WTC11 (cell line): ENCODE data around the gene SMAD3. TPM values are rescaled to one million over a fixed set of nuclear protein-coding genes. Genes with fewer than 3 reads are reported as not detected.

Source experiments
- ATAC-seq: fragments of 200-7000 bp; cut with Tn5 transposase; 2 replicates; pipeline ENCODE4 v1.10.0; 2021; ENCODE audit warnings: mild to moderate bottlenecking, moderate library complexity
- CTCF ChIA-PET: fragments of 300-600 bp; sonication (Branson Sonifier 250); formaldehyde crosslinking; loops from one replicate; lab custom pipeline; 2021; ENCODE audit warnings: antibody characterized with exemption; lab: Charles Lee
- POLR2A ChIA-PET: fragments of 350-600 bp; sonication (Branson Sonifier 250); formaldehyde crosslinking; loops from one replicate; lab custom pipeline; 2021; ENCODE audit warnings: antibody characterized with exemption; lab: Charles Lee
- DNase-seq: peaks from one replicate; pipeline ENCODE4 v3.0.0; 2021; ENCODE audit warnings: low spot score
- H3K27ac Mint-ChIP-seq: 2 replicates; pipeline ENCODE4 v1.8.0; 2021; ENCODE audit warnings: mixed read lengths
- H3K27me3 Mint-ChIP-seq: 2 replicates; pipeline ENCODE4 v1.8.0; 2021; ENCODE audit warnings: low read depth, mild to moderate bottlenecking, moderate library complexity, mixed read lengths
- H3K36me3 Mint-ChIP-seq: 2 replicates; pipeline ENCODE4 v1.8.0; 2021; ENCODE audit warnings: mixed read lengths
- H3K4me1 Mint-ChIP-seq: 2 replicates; pipeline ENCODE4 v1.8.0; 2022; ENCODE audit warnings: mixed read lengths
- H3K4me3 Mint-ChIP-seq: 2 replicates; pipeline ENCODE4 v1.8.0; 2021; ENCODE audit warnings: mild to moderate bottlenecking, moderate library complexity, mixed read lengths
- H3K9me3 Mint-ChIP-seq: 2 replicates; pipeline ENCODE4 v1.8.0; 2021; ENCODE audit warnings: mixed read lengths
- NFATC4 ChIP-seq: fragments of 250-450 bp; sonication (Bioruptor Pico); IDR thresholded peaks from 2 replicates; pipeline ENCODE4 v1.9.0; 2021; ENCODE audit warnings: mild to moderate bottlenecking
- NFYB ChIP-seq: sonication (generic); formaldehyde crosslinking; conservative IDR thresholded peaks from 2 replicates; pipeline ENCODE4 v1.8.0; 2022; ENCODE audit warnings: low read depth, missing genetic modification reagents
- NR2C2 ChIP-seq: sonication (generic); formaldehyde crosslinking; IDR thresholded peaks from 2 replicates; pipeline ENCODE4 v1.8.0; 2022; ENCODE audit warnings: mild to moderate bottlenecking, missing genetic modification reagents
- SMAD3 ChIP-seq: sonication (generic); formaldehyde crosslinking; IDR thresholded peaks from 2 replicates; pipeline ENCODE4 v1.8.0; 2022; ENCODE audit warnings: missing genetic modification reagents, mild to moderate bottlenecking, borderline replicate concordance
- TEAD1 ChIP-seq: sonication (generic); formaldehyde crosslinking; IDR thresholded peaks from 2 replicates; pipeline ENCODE4 v1.8.0; 2022; ENCODE audit warnings: mild to moderate bottlenecking, missing genetic modification reagents
- TEAD4 ChIP-seq: sonication (generic); formaldehyde crosslinking; IDR thresholded peaks from 2 replicates; pipeline ENCODE4 v1.8.0; 2022; ENCODE audit warnings: mild to moderate bottlenecking, missing genetic modification reagents
- ZNF423 ChIP-seq: fragments of 250-450 bp; sonication (Bioruptor Pico); IDR thresholded peaks from 2 replicates; pipeline ENCODE4 v2.1.2; 2022; ENCODE audit warnings: mild to moderate bottlenecking, moderate library complexity
- total RNA-seq: library from RNA; stranded (reverse); gene quantifications from 3 replicates; pipeline ENCODE4 v1.2.3, GENCODE V29; 2021
- TF ChIP-seq, protein P1 (sequence below): sonication (generic); formaldehyde crosslinking; conservative IDR thresholded peaks from 2 replicates; pipeline ENCODE4 v1.8.1; 2023; ENCODE audit warnings: mild to moderate bottlenecking, low read depth, missing genetic modification reagents, moderate library complexity
- TF ChIP-seq, protein P2 (sequence below): fragments of 250-450 bp; sonication (Bioruptor Pico); IDR thresholded peaks from 2 replicates; pipeline ENCODE4 v1.9.0; 2021; ENCODE audit warnings: mild to moderate bottlenecking
- TF ChIP-seq, protein P3 (sequence below): fragments of 250-450 bp; sonication (Bioruptor Pico); IDR thresholded peaks from 2 replicates; pipeline ENCODE4 v1.9.0; 2021; ENCODE audit warnings: moderate library complexity, mild to moderate bottlenecking, inconsistent platforms, borderline replicate concordance
- TF ChIP-seq, protein P4 (sequence below): sonication (generic); formaldehyde crosslinking; IDR thresholded peaks from 2 replicates; pipeline ENCODE4 v1.8.1; 2023; ENCODE audit warnings: mild to moderate bottlenecking, missing genetic modification reagents, moderate library complexity
- TF ChIP-seq, protein P5 (sequence below): sonication (generic); formaldehyde crosslinking; IDR thresholded peaks from 2 replicates; pipeline ENCODE4 v1.8.1; 2022; ENCODE audit warnings: missing genetic modification reagents, borderline replicate concordance
- TF ChIP-seq, protein P6 (sequence below): sonication (generic); formaldehyde crosslinking; IDR thresholded peaks from 2 replicates; pipeline ENCODE4 v1.8.0; 2022; ENCODE audit warnings: mild to moderate bottlenecking, missing genetic modification reagents
- TF ChIP-seq, protein P7 (sequence below): sonication (generic); formaldehyde crosslinking; IDR thresholded peaks from 2 replicates; pipeline ENCODE4 v1.8.1; 2022; ENCODE audit warnings: low read depth, missing genetic modification reagents, borderline replicate concordance
- TF ChIP-seq, protein P8 (sequence below): fragments of 250-450 bp; sonication (Bioruptor Pico); conservative IDR thresholded peaks from 2 replicates; pipeline ENCODE4 v1.9.0; 2021; ENCODE audit warnings: mild to moderate bottlenecking
- TF ChIP-seq, protein P9 (sequence below): sonication (generic); formaldehyde crosslinking; IDR thresholded peaks from 2 replicates; pipeline ENCODE4 v1.8.1; 2023; ENCODE audit warnings: mild to moderate bottlenecking, missing genetic modification reagents, borderline replicate concordance

The SMAD3 gene
- total RNA-seq, 1 experiment from 2014 or later = 34.6 TPM

DNA sequence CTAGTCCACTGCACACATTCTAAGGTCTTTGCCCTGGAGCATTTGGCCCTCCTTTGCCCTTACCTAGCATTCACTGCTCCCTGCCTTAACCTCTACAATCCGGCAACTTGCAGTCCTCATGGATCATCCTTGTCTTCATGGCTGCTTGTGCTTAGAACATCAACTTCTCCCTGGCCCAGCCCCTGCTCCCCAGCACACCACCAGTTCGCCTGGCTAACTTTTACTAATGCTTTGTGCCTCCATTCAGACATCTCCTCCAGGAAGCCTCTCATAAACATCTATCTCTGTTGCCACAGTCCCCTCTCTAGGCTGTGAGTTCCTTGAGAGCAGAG lies 131.9 kb downstream of the SMAD3 start:
- peaks cover 16% of the 10 kb centered on the region for H3K4me1 Mint-ChIP-seq
- TF ChIP-seq, protein P1, sequence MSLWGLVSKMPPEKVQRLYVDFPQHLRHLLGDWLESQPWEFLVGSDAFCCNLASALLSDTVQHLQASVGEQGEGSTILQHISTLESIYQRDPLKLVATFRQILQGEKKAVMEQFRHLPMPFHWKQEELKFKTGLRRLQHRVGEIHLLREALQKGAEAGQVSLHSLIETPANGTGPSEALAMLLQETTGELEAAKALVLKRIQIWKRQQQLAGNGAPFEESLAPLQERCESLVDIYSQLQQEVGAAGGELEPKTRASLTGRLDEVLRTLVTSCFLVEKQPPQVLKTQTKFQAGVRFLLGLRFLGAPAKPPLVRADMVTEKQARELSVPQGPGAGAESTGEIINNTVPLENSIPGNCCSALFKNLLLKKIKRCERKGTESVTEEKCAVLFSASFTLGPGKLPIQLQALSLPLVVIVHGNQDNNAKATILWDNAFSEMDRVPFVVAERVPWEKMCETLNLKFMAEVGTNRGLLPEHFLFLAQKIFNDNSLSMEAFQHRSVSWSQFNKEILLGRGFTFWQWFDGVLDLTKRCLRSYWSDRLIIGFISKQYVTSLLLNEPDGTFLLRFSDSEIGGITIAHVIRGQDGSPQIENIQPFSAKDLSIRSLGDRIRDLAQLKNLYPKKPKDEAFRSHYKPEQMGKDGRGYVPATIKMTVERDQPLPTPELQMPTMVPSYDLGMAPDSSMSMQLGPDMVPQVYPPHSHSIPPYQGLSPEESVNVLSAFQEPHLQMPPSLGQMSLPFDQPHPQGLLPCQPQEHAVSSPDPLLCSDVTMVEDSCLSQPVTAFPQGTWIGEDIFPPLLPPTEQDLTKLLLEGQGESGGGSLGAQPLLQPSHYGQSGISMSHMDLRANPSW = no peak
- TF ChIP-seq TEAD4 = no peak
- TF ChIP-seq, protein P2, sequence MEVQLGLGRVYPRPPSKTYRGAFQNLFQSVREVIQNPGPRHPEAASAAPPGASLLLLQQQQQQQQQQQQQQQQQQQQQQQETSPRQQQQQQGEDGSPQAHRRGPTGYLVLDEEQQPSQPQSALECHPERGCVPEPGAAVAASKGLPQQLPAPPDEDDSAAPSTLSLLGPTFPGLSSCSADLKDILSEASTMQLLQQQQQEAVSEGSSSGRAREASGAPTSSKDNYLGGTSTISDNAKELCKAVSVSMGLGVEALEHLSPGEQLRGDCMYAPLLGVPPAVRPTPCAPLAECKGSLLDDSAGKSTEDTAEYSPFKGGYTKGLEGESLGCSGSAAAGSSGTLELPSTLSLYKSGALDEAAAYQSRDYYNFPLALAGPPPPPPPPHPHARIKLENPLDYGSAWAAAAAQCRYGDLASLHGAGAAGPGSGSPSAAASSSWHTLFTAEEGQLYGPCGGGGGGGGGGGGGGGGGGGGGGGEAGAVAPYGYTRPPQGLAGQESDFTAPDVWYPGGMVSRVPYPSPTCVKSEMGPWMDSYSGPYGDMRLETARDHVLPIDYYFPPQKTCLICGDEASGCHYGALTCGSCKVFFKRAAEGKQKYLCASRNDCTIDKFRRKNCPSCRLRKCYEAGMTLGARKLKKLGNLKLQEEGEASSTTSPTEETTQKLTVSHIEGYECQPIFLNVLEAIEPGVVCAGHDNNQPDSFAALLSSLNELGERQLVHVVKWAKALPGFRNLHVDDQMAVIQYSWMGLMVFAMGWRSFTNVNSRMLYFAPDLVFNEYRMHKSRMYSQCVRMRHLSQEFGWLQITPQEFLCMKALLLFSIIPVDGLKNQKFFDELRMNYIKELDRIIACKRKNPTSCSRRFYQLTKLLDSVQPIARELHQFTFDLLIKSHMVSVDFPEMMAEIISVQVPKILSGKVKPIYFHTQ (CRISPR knock-in tag) = no peak
- no peak for TF ChIP-seq NFATC4 (CRISPR knock-in tag)
- TF ChIP-seq, protein P3, sequence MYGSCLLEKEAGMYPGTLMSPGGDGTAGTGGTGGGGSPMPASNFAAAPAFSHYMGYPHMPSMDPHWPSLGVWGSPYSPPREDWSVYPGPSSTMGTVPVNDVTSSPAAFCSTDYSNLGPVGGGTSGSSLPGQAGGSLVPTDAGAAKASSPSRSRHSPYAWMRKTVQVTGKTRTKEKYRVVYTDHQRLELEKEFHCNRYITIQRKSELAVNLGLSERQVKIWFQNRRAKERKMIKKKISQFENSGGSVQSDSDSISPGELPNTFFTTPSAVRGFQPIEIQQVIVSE (CRISPR knock-in tag) = no peak
- TF ChIP-seq, protein P4, sequence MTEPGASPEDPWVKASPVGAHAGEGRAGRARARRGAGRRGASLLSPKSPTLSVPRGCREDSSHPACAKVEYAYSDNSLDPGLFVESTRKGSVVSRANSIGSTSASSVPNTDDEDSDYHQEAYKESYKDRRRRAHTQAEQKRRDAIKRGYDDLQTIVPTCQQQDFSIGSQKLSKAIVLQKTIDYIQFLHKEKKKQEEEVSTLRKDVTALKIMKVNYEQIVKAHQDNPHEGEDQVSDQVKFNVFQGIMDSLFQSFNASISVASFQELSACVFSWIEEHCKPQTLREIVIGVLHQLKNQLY (CRISPR knock-in tag) = no peak
- TF ChIP-seq NFYB (CRISPR knock-in tag) = no peak
- no peak for TF ChIP-seq TEAD1 (CRISPR knock-in tag)
- TF ChIP-seq, protein P5, sequence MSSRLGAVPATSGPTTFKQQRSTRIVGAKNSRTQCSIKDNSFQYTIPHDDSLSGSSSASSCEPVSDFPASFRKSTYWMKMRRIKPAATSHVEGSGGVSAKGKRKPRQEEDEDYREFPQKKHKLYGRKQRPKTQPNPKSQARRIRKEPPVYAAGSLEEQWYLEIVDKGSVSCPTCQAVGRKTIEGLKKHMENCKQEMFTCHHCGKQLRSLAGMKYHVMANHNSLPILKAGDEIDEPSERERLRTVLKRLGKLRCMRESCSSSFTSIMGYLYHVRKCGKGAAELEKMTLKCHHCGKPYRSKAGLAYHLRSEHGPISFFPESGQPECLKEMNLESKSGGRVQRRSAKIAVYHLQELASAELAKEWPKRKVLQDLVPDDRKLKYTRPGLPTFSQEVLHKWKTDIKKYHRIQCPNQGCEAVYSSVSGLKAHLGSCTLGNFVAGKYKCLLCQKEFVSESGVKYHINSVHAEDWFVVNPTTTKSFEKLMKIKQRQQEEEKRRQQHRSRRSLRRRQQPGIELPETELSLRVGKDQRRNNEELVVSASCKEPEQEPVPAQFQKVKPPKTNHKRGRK (CRISPR knock-in tag) = no peak
- TF ChIP-seq, protein P6, sequence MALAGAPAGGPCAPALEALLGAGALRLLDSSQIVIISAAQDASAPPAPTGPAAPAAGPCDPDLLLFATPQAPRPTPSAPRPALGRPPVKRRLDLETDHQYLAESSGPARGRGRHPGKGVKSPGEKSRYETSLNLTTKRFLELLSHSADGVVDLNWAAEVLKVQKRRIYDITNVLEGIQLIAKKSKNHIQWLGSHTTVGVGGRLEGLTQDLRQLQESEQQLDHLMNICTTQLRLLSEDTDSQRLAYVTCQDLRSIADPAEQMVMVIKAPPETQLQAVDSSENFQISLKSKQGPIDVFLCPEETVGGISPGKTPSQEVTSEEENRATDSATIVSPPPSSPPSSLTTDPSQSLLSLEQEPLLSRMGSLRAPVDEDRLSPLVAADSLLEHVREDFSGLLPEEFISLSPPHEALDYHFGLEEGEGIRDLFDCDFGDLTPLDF = no peak
- H3K4me3 Mint-ChIP-seq = no peak overlapping the region
- DNase-seq (no peak), ATAC-seq (no peak)
- no peaks in the 10 kb centered on the region for H3K9me3 Mint-ChIP-seq
- CTCF ChIA-PET = no interaction called here
- no peaks in the 10 kb centered on the region for H3K27me3 Mint-ChIP-seq
- H3K27ac Mint-ChIP-seq = no peak overlapping the region
- H3K36me3 Mint-ChIP-seq = peaks cover 7% of the 10 kb centered on the region
- POLR2A ChIA-PET = no interaction called here

DNA sequence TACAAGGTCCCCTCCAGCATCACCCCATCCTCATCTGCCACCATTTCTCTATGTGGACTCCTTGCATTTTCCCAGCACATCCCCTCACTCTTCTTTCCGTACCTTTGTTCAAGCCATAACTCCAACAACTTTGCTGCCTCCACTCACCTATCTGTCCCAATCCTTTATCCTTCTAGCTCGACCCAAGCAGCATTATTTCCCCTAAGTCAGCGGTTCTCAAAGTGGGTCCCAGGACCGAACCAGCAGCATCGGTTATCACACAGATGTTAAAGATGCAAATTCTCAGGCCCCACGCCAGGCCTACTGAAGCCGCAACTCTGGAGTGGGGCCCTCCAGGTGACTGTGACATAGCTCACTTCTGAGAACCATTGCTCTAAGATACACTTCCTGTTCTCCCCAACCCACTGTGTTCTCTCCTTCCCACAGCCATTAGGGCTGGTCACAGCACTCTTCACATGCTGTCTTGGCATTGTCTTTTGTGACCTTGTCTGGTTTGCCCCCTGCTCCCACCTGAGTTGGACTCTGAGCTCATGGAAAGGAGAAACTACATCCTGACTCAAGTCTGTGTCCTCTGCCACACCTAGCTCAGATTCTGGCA lies 132.9 kb downstream of the SMAD3 start:
- Mint-ChIP-seq H3K4me3 (no peak overlapping the region), H3K9me3 (no peaks in the 10 kb centered on the region), H3K36me3 (peaks cover 12% of the 10 kb centered on the region), H3K27me3 (no peaks in the 10 kb centered on the region), H3K4me1 (peaks cover 16% of the 10 kb centered on the region), H3K27ac (peak overlapping the region; percentile 28)
- ChIA-PET CTCF (interaction anchor here (1.6 kb wide), 1 partner anchor 252 kb away, joined by 5 read pairs; no protein-coding TSS in a partner anchor), POLR2A (interaction anchor here (0.5 kb wide), 1 partner anchor 10 kb away, joined by 3 read pairs; no protein-coding TSS in a partner anchor)
- ATAC-seq = no peak
- no peak for DNase-seq
- TF ChIP-seq SMAD3 = no peak
- TF ChIP-seq NR2C2 = no peak
- TF ChIP-seq, protein P7, sequence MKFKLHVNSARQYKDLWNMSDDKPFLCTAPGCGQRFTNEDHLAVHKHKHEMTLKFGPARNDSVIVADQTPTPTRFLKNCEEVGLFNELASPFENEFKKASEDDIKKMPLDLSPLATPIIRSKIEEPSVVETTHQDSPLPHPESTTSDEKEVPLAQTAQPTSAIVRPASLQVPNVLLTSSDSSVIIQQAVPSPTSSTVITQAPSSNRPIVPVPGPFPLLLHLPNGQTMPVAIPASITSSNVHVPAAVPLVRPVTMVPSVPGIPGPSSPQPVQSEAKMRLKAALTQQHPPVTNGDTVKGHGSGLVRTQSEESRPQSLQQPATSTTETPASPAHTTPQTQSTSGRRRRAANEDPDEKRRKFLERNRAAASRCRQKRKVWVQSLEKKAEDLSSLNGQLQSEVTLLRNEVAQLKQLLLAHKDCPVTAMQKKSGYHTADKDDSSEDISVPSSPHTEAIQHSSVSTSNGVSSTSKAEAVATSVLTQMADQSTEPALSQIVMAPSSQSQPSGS (CRISPR knock-in tag) = no peak
- TF ChIP-seq, protein P8, sequence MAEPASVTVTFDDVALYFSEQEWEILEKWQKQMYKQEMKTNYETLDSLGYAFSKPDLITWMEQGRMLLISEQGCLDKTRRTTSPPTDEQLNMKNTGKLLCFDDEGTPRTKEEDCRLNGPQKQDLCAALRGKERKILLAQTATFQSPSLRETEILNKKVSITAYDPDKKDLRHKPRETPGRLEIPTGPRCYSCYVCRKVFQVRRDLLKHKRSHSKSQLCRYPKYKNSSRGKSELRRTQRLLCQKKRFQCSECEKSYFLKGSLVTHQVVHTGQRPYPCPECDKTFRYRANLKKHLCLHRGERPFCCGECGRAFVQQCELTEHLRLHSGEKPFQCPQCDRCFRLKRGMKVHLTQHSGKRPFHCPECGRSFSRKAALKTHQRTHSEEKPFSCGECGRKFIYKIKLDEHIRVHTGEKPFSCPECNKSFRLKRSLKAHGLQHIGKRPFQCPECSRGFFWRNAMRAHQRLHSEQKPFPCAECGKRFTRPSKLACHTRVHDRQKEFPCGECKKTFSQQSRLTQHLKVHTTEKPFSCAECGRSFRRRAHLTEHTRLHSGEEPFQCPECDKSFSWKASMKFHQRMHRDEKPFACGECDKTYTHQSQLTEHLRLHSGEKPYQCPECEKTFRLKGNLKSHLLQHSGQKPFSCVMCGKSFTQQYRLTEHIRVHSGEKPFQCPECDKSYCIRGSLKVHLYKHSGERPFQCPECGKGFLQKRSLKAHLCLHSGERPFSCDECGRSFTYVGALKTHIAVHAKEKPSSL (CRISPR knock-in tag) = no peak
- TF ChIP-seq, protein P9, sequence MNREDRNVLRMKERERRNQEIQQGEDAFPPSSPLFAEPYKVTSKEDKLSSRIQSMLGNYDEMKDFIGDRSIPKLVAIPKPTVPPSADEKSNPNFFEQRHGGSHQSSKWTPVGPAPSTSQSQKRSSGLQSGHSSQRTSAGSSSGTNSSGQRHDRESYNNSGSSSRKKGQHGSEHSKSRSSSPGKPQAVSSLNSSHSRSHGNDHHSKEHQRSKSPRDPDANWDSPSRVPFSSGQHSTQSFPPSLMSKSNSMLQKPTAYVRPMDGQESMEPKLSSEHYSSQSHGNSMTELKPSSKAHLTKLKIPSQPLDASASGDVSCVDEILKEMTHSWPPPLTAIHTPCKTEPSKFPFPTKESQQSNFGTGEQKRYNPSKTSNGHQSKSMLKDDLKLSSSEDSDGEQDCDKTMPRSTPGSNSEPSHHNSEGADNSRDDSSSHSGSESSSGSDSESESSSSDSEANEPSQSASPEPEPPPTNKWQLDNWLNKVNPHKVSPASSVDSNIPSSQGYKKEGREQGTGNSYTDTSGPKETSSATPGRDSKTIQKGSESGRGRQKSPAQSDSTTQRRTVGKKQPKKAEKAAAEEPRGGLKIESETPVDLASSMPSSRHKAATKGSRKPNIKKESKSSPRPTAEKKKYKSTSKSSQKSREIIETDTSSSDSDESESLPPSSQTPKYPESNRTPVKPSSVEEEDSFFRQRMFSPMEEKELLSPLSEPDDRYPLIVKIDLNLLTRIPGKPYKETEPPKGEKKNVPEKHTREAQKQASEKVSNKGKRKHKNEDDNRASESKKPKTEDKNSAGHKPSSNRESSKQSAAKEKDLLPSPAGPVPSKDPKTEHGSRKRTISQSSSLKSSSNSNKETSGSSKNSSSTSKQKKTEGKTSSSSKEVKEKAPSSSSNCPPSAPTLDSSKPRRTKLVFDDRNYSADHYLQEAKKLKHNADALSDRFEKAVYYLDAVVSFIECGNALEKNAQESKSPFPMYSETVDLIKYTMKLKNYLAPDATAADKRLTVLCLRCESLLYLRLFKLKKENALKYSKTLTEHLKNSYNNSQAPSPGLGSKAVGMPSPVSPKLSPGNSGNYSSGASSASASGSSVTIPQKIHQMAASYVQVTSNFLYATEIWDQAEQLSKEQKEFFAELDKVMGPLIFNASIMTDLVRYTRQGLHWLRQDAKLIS (CRISPR knock-in tag) = no peak
- no peak for TF ChIP-seq ZNF423
